HG03095 (cell line): ENCODE data around the gene ZNF236.

ENCODE experiments used
- ATAC-seq: cut with Tn5 transposase; IDR thresholded peaks from one replicate; pipeline ENCODE4 v1.9.1; 2021; ENCODE audit warnings: moderate library complexity; ENCODE audit not compliant: unreplicated experiment

ZNF236 gene

GRCh38 chr18:76897257-76897656, 74.9 kb downstream of the ZNF236 start:
- no peak for ATAC-seq

DNA sequence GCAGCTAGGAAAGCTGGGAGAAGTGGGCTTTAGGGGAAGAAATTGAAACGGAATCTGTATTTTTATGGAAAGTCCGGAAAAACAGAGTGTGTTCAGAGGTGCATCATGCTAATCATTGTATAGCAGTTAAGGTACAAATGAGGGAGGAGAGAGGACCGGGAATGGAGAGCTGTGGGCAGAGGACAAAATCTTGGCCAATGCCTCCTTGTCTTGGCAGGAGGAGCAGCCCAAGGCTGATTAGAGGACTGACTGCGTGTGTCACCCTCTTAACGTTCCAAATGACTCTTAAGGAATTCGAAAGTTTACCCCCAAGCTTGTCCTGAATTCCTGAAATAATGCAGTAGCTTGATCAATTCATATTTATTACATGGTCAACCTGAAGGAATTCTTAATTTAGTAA, 81.0 kb downstream of the ZNF236 start:
- ATAC-seq, result no peak

- ATAC-seq, result no peak
Observed at GRCh38 chr18:76905821-76906220, 83.5 kb downstream of the ZNF236 start.

GRCh38 chr18:76908277-76908676, 85.9 kb downstream of the ZNF236 start:
- ATAC-seq, result no peak

DNA sequence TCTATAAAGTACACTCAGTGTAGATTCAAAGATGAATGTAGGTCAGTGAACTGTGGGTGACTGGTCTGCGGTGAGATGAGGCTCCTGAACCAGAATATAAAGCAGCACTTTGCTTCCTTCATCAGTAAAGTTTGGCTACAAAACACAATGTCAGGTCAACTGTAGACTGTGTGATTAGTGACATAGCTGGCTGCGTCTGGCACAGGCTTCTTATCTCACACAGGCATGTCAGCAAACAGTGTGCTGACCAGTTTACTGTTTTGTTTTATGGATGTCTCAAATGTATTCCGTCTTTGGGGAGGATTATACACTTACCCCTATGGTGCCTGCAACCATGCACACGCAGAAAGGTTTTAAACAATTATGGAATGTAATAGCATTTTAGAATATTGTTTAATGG, 87.1 kb downstream of the ZNF236 start:
- ATAC-seq, result no peak

DNA sequence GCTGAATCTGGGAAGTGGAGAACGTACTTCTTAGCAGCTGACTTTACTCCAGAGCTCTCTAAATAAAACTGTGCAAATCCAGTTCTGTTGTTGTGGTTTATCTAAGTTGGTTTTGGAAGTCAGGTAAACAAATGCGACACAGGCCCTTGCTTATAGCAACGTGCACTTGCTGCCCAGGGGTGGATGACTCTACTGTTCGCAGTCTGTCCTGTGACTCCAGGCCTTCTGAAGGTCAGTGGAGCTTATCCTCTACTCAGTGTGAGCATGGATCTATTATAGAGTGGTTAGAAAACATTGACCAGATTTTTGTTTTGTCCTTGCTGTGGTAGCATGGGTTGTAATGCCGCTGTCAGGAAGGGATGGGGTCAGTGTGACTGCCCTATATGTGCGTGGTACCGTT, 89.1 kb downstream of the ZNF236 start:
- ATAC-seq, result no peak

GRCh38 chr18:76913583-76913982, 91.2 kb downstream of the ZNF236 start:
- no peak for ATAC-seq

DNA sequence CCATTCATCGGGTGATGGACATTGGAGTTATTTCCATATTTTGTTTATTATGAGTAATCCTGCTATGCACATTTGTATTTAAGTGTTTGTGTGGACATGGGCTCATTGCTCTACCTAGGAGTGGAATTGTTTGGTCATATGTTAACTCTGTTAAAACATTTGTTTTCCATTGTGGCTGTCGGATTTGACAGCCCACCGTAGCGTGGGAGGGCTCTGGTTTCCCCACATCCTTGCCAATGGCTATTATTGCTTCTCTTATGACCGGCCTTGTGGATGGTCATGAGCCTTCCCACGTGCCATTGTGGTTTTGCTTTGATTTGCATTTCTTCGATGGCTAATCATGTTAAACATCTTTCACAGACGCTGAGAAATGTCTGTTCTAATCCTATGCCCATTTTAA, 92.0 kb downstream of the ZNF236 start:
- no peak for ATAC-seq

DNA sequence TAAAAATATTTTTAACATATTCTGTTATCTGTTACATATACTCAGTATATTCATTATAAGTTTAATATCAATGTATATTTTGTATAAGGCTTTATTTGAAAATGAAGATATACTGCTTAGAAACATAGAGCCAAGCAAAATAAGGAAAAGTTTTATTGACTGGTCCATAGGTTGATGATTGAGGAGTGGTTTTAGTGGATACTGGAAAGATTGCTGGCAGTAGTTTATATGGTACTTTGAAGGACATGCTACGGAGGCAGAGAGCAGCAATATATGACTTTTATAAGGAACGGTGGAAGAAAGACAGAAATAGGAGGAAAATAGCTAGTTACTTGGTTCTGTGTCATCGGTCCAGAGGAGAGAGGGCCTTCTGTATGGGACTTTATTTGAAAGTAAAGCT, 92.4 kb downstream of the ZNF236 start:
- ATAC-seq, result no peak

GRCh38 chr18:76915456-76915855, 93.1 kb downstream of the ZNF236 start:
- no peak for ATAC-seq

DNA sequence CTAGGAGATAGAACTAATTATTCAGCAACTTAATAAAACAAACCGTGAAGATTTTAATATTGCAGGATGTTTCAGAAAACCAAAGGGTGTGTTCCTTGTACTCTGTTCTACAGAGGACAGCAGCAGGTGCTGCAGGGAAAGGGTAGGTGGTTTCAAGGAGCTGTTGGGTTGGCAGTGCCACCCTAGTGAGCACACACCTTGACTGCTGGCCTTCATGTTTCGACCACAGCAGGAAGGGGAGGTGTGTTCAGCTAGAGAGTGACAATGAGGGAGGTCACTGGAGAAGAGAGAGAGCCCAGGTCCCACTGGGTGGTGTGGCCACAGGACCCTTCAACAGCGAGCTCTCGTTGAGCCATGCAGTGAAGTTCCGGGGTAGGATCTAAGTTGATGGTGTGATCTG, 98.6 kb downstream of the ZNF236 start:
- ATAC-seq, result no peak

- ATAC-seq, result peak; percentile 94
Observed at GRCh38 chr18:76922107-76922506, 99.8 kb downstream of the ZNF236 start.

- ATAC-seq, result no peak
Observed at GRCh38 chr18:76923485-76924085, 101.2 kb downstream of the ZNF236 start.

DNA sequence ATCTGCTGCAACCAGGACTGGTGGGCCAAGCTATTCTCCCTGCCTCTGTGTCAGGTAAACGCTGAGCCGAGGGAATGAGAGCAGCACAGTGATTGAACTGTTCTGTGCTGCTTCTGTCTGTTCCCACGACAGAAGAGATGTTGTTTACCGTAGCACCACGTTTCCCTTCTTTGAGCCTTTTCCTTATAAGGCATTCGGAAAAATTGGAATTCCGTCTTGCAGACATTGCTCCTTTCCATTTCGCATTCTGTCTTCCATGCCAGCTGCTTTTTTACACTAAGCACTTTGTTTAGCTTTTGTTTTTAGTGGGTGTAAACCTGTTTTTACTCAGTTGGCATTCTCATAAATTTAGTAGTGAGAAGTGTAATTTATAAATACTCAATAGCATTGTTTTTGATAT, 103.1 kb downstream of the ZNF236 start:
- ATAC-seq, result no peak

- ATAC-seq, result no peak
Observed at GRCh38 chr18:76927223-76927725, 104.9 kb downstream of the ZNF236 start.

DNA sequence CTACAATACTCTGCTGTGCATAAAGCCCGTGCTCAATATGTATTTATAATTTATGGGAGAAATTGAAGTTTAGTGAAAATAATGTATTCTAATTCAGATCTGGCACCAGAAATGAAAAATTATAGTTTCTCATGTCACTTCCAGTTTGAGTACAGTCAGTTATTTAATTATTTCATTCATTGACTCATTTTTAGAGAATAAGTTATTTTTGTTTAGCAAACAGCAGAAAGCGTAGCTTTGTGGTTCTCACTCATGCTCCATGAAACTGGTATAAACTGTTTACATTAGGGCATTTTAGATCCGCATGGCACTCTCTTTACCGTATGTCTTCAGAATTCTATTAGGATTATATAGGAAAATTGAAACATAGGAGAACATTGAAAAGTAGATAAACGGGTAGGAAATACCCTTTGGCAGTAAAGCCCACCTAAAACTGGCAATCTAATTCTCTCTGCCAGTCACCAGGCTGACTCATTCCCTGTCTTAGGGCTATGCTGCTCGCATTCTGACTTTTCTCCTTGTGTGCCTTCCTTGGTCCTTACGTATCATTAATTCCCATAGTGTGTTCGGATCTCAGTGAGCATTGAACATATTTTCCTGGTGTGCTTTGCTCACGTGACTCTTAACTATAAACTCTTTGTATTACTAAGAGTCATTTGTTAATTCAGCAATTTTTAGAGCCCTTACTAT, 106.0 kb downstream of the ZNF236 start:
- ATAC-seq, result no peak

DNA sequence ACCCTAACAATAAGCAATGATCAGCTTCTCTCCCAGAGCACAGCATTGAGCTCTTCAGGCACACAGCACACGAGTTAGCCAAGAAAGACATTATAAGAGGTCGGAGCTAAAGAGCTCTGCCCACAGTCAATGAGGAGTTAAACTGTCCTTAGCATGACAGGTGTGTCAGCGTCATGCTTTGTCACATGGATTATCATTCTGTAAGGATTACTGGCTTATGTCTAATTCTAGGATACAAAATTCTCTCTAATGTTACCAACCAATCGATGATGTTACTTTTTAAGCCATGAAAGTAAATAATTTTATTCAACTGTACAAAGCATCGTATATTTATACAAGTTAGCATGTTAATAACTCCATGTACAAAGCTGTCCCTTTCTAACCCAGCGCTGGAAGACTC, 108.8 kb downstream of the ZNF236 start:
- no peak for ATAC-seq

DNA sequence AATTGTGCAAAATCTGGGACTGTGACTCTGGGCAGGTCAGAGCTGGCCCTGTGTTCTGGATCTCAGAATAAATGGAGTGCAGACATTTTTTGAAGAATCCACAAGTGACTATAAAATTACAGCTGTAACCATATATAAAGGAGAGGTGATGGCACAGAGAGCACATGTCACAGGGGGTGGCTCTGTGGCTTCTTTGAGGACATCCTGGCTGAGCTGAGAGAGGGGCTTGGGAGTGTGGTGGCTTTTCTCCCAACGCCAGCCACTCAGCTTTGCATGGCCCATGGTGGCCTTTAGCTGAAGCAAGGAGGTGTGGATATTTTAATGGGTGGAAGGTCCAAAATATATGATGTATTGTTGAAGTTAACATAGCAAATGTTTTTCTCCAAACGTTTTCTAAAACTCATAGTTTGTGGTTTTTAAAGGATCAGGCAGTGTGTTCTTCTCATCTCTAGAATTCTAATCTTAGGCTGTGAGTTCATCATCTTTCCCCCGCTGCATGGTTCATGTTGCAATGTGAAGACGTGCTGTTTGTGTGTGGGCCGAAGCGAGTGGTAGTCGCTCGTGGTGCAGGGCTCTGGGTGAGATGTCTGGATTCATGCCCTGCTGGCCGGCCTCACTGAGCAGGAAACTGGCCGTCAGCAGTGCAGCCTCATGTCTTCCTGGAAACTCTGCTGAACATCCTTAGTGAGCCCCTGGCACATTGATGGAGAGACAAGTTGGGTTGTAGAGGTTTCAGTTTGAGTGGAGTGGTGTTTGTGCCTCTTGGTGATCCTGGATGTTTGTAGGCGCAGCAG, 109.9 kb downstream of the ZNF236 start:
- no peak for ATAC-seq

DNA sequence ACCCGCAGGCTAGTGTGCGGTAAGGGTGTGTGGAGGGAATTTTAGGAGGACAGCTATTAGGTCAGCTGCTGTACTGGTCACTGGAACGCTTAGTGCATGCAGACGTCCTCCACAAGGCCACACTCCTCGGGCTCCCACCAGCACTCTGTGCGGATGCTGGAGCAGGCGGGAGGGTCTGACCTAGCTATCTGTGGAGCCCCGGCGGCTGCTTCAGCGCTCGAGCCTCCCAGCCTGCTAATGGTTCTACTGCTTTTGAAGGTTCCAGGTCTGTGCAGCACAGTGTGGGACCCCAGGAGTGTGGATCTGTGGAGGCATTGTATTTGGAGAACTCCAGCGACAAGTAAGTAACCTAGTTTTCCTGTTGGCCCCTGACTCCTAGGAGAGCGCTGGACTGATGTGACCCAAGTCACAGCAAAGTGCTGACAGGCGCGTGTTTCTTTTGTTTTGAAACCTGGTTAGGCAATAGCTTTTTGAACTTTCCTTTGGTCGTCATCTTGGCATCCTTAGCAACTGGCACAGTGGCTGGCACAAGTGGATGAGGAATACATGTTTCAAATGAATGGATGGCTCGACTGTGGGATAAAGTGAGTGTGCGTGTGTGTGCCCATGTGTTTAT, 113.5 kb downstream of the ZNF236 start:
- no peak for ATAC-seq

DNA sequence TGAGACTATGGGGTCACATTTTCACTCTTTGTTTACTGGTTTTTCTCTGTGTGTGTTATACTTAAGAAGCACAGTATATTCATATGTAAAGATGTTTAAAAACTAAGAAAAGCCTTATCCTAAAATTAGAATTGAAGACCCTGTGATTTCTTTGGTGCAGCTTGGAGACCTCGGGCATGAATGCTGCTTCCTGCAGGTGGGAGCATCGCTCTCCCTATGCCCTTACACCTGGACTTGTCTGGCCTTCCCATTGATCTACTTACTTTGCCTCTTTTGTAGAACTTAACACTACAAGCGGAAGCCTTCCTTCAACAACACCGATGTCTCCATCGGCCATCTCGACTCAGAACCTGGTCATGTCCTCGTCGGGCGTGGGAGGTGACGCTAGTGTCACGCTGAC, 114.5 kb downstream of the ZNF236 start:
- no peak for ATAC-seq

DNA sequence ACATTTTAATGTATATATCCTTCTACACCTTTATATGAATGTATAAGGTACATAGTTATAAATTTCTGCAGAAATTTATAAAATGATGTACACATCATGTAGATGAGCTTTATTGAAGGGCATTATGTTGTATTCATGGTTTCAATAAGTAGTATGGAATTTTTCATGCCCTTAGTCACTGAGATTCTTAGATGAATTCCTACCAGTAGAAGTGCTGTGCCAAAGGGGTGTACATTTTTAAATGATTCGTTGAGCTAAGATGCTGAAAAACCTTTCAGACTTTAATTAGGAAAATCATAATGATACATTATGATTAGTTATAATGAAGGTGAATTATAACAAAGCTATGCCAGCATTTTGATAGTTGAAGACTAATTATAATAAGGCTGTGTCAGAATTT, 115.2 kb downstream of the ZNF236 start:
- no peak for ATAC-seq

- no peak for ATAC-seq
Observed at GRCh38 chr18:76938619-76939018, 116.3 kb downstream of the ZNF236 start.
